T-cell (primary cell): Measurements from ENCODE around the gene SNRNP40. TPM values are rescaled to one million over a fixed set of nuclear protein-coding genes. Genes with fewer than 3 reads are reported as not detected.

Experiments used
- ATAC-seq, 4 experiments: fragments of 200-7000 bp in 3 of 4; fragments of 150-1000 bp in 1 of 4; cut with Tn5 transposase; replicated peaks in 1 of 4; 1 replicate in 3 of 4; 2 replicates in 1 of 4; pipeline ENCODE4 v1.10.0; 2021; ENCODE audit warnings: moderate library complexity in 3 of 4, mild to moderate bottlenecking in 2 of 4, moderate number of reproducible peaks in 1 of 4
- CTCF ChIA-PET, 2 donors: fragments of 300-600 bp; sonication (Branson Sonifier 250); formaldehyde crosslinking; loops; one replicate each; lab custom pipeline; 2022; ENCODE audit warnings: antibody characterized with exemption in 2 of 2; lab: Charles Lee
- POLR2A ChIA-PET, 2 donors: fragments of 300-600 bp; sonication (Branson Sonifier 250); formaldehyde crosslinking; loops; one replicate each; lab custom pipeline; 2022; ENCODE audit warnings: antibody characterized with exemption in 2 of 2; lab: Charles Lee
- DNase-seq, 35 experiments: peaks; one replicate each; pipeline versions ENCODE4 v3.0.0 to v3.0.0-alpha.2; 2013 to 2023
- H3K27ac ChIP-seq: one replicate; pipeline ENCODE4 v1.5.1; 2013; ENCODE audit warnings: low read length
- H3K27me3 ChIP-seq, 2 experiments: replicated peaks in 1 of 2; 1 replicate in 1 of 2; 2 replicates in 1 of 2; pipeline versions ENCODE4 v1.6.1 to v1.7.0; 2013; ENCODE audit warnings: low read length in 1 of 2, mixed read lengths in 1 of 2; ENCODE audit not compliant: control insufficient read depth in 2 of 2, insufficient read depth in 2 of 2; ENCODE audit errors: extremely low read depth in 1 of 2
- H3K36me3 ChIP-seq, 2 donors: 1 replicate in 1 of 2; 2 replicates in 1 of 2; pipeline versions ENCODE4 v1.6.1 to v1.7.0; 2013; ENCODE audit warnings: low read length in 1 of 2; ENCODE audit not compliant: control insufficient read depth in 2 of 2, insufficient read depth in 1 of 2; ENCODE audit errors: extremely low read depth in 1 of 2
- H3K4me1 ChIP-seq, 2 experiments: 1 replicate in 1 of 2; 2 replicates in 1 of 2; pipeline versions ENCODE4 v1.6.1 to v1.7.0; 2013; ENCODE audit warnings: low read length in 2 of 2, mixed read lengths in 1 of 2; ENCODE audit not compliant: insufficient read depth in 2 of 2, control insufficient read depth in 1 of 2; ENCODE audit errors: extremely low read depth in 1 of 2
- H3K4me3 ChIP-seq, 2 donors: 1 replicate in 1 of 2; 2 replicates in 1 of 2; pipeline versions ENCODE4 v1.5.1 to v1.7.0; 2013; ENCODE audit warnings: mild to moderate bottlenecking in 2 of 2, low read length in 1 of 2, moderate library complexity in 1 of 2; ENCODE audit not compliant: control insufficient read depth in 1 of 2; ENCODE audit errors: extremely low read depth in 1 of 2
- H3K9me3 ChIP-seq: 2 replicates; pipeline ENCODE4 v1.7.0; 2013
- H3K27ac Mint-ChIP-seq, 2 donors: one replicate each; pipeline ENCODE4 v1.8.0; 2020 to 2021; ENCODE audit warnings: mild to moderate bottlenecking in 2 of 2, mixed read lengths in 2 of 2
- H3K27me3 Mint-ChIP-seq, 2 donors: one replicate each; pipeline ENCODE4 v1.8.0; 2021 to 2022; ENCODE audit warnings: mixed read lengths in 2 of 2
- H3K36me3 Mint-ChIP-seq: one replicate; pipeline ENCODE4 v1.8.0; 2021; ENCODE audit warnings: mixed read lengths
- H3K4me1 Mint-ChIP-seq, 3 donors: one replicate each; pipeline ENCODE4 v1.8.0; 2020 to 2022; ENCODE audit warnings: mixed read lengths in 3 of 3, mild to moderate bottlenecking in 1 of 3
- H3K4me3 Mint-ChIP-seq, 3 donors: one replicate each; pipeline ENCODE4 v1.8.0; 2020 to 2022; ENCODE audit warnings: mild to moderate bottlenecking in 3 of 3, mixed read lengths in 3 of 3, moderate library complexity in 3 of 3
- H3K9me3 Mint-ChIP-seq, 3 donors: one replicate each; pipeline ENCODE4 v1.8.0; 2020 to 2022; ENCODE audit warnings: mixed read lengths in 3 of 3
- WGBS: methylation state at CpG from one replicate; pipeline ENCODE4 v1.1.5; 2013; ENCODE audit warnings: missing lambda C conversion rate; ENCODE audit not compliant: insufficient coverage; 5-methylcytosine and 5-hydroxymethylcytosine counted together
- total RNA-seq, 35 experiments: library from RNA in 6 of 35; stranded (reverse) in 6 of 35; fragments of 120-200 nt in 1 of 35; gene quantifications; one replicate each; pipeline versions ENCODE4 v1.2.1 to v1.2.4 and lab custom pipeline; 2013 to 2026

Gene SNRNP40
- total RNA-seq, 5 donors from 2014 or later (not counting 1 experiment from before 2014, with no cell fraction given): 50.9 to 62.8 (median 53.9) TPM

- ChIA-PET CTCF (no interaction called here), POLR2A (interaction anchor here (0.5 to 1.2 kb wide), 2 partner anchors 11 to 753 kb away, joined by 6 read pairs; partner anchors contain the start of genes SNRNP40 (in 1 of the 2) and ZCCHC17 (in 1 of the 2))
- no peaks in the 10 kb centered on the region for H3K9me3 ChIP-seq
- Mint-ChIP-seq H3K27ac (no peak overlapping the region), H3K36me3 (peaks cover 36% of the 10 kb centered on the region), H3K27me3 (no peaks in the 10 kb centered on the region), H3K4me3 (no peak overlapping the region), H3K4me1 (peaks cover 13 to 18% (median 13%) of the 10 kb centered on the region in 3 donors), H3K9me3 (no peaks in the 10 kb centered on the region)
- no peaks in the 10 kb centered on the region for H3K27me3 ChIP-seq
- ATAC-seq (no peak), DNase-seq (no peak)
- no peak overlapping the region for H3K4me3 ChIP-seq
- no CpG with 5 or more reads among the region's 1 CpG for WGBS
- H3K36me3 ChIP-seq: peaks cover 0 to 31% of the 10 kb centered on the region in 2 donors
- no peak overlapping the region for H3K27ac ChIP-seq
- H3K4me1 ChIP-seq: no peaks in the 10 kb centered on the region
These were observed 11.4 kb upstream of the SNRNP40 start for GRCh38 chr1:31308036-31308435.

GRCh38 chr1:31306278-31306677, 9.7 kb upstream of the SNRNP40 start:
- H3K27me3 Mint-ChIP-seq: no peaks in the 10 kb centered on the region
- no peaks in the 10 kb centered on the region for H3K27me3 ChIP-seq
- peaks cover 28% of the 10 kb centered on the region for H3K36me3 Mint-ChIP-seq
- peaks cover 4 to 22% of the 10 kb centered on the region in 2 donors for H3K36me3 ChIP-seq
- H3K4me1 ChIP-seq: no peaks in the 10 kb centered on the region
- DNase-seq (no peak), ATAC-seq (no peak)
- no peak overlapping the region for H3K4me3 Mint-ChIP-seq
- no CpG with 5 or more reads among the region's 3 CpGs for WGBS
- no peaks in the 10 kb centered on the region for H3K9me3 Mint-ChIP-seq
- ChIA-PET CTCF (no interaction called here), POLR2A (interaction anchor here in 1 of 2 donors (0.6 kb wide), 1 partner anchor 11 kb away, joined by 4 read pairs; no protein-coding TSS in a partner anchor)
- no peaks in the 10 kb centered on the region for H3K9me3 ChIP-seq
- H3K27ac Mint-ChIP-seq: no peak overlapping the region
- H3K4me3 ChIP-seq: no peak overlapping the region
- H3K4me1 Mint-ChIP-seq: peaks cover 15 to 24% (median 19%) of the 10 kb centered on the region in 3 donors
- H3K27ac ChIP-seq: no peak overlapping the region

- Histone ChIP-seq H3K27me3 (no peaks in the 10 kb centered on the region), H3K9me3 (no peaks in the 10 kb centered on the region), H3K4me1 (peaks cover 2 to 14% of the 10 kb centered on the region in 2 experiments), H3K4me3 (no peak overlapping the region), H3K36me3 (peaks cover 4 to 8% of the 10 kb centered on the region in 2 donors), H3K27ac (no peak overlapping the region)
- POLR2A ChIA-PET: interaction anchor here (0.6 kb wide), 2 partner anchors 369 to 960 kb away, joined by 3 read pairs; no protein-coding TSS in a partner anchor
- CTCF ChIA-PET: no interaction called here
- no peak for DNase-seq
- no peak for ATAC-seq
- H3K9me3 Mint-ChIP-seq: no peaks in the 10 kb centered on the region
- WGBS: 93% methylated on average over 2 of the region's 7 CpGs
- no peaks in the 10 kb centered on the region for H3K27me3 Mint-ChIP-seq
- H3K4me1 Mint-ChIP-seq: peaks cover 14 to 43% (median 33%) of the 10 kb centered on the region in 3 donors
- H3K4me3 Mint-ChIP-seq: no peak overlapping the region
- H3K27ac Mint-ChIP-seq: no peak overlapping the region
- H3K36me3 Mint-ChIP-seq: peaks cover 20% of the 10 kb centered on the region
These were observed 6.3 kb upstream of the SNRNP40 start for GRCh38 chr1:31302709-31303441.

GRCh38 chr1:31300193-31300592, 3.6 kb upstream of the SNRNP40 start:
- no peak overlapping the region for H3K4me3 ChIP-seq
- peaks cover 4 to 8% of the 10 kb centered on the region in 2 donors for H3K36me3 ChIP-seq
- H3K9me3 ChIP-seq: no peaks in the 10 kb centered on the region
- DNase-seq (peak in 9 of 35 experiments; percentile 3 to 33 (median 16)), ATAC-seq (no peak)
- Mint-ChIP-seq H3K9me3 (no peaks in the 10 kb centered on the region), H3K36me3 (peaks cover 11% of the 10 kb centered on the region), H3K4me1 (peaks cover 14 to 44% (median 35%) of the 10 kb centered on the region in 3 donors), H3K27ac (no peak overlapping the region), H3K27me3 (no peaks in the 10 kb centered on the region), H3K4me3 (no peak overlapping the region)
- H3K27ac ChIP-seq: no peak overlapping the region
- H3K27me3 ChIP-seq: no peaks in the 10 kb centered on the region
- ChIA-PET CTCF (no interaction called here), POLR2A (interaction anchor here in 1 of 2 donors (0.5 kb wide), 1 partner anchor 806 kb away, joined by 10 read pairs; no protein-coding TSS in a partner anchor)
- WGBS: 100% methylated on average over 1 of the region's 3 CpGs
- peaks cover 15 to 29% of the 10 kb centered on the region in 2 experiments for H3K4me1 ChIP-seq

GRCh38 chr1:31299365-31299764, 2.8 kb upstream of the SNRNP40 start:
- H3K4me3 ChIP-seq: no peak overlapping the region
- no peak overlapping the region for H3K27ac Mint-ChIP-seq
- no peaks in the 10 kb centered on the region for H3K27me3 Mint-ChIP-seq
- DNase-seq: no peak
- H3K27ac ChIP-seq: no peak overlapping the region
- no peaks in the 10 kb centered on the region for H3K9me3 ChIP-seq
- H3K4me3 Mint-ChIP-seq: peak overlapping the region in 1 of 3 donors; percentile 29
- no peaks in the 10 kb centered on the region for H3K27me3 ChIP-seq
- peaks cover 16% of the 10 kb centered on the region for H3K36me3 Mint-ChIP-seq
- peaks cover 15 to 35% of the 10 kb centered on the region in 2 experiments for H3K4me1 ChIP-seq
- WGBS: no CpG with 5 or more reads among the region's 1 CpG
- H3K36me3 ChIP-seq: peaks cover 4 to 5% of the 10 kb centered on the region in 2 donors
- no peak for ATAC-seq
- ChIA-PET POLR2A (no interaction called here), CTCF (no interaction called here)
- H3K9me3 Mint-ChIP-seq: no peaks in the 10 kb centered on the region
- H3K4me1 Mint-ChIP-seq: peaks cover 14 to 49% (median 40%) of the 10 kb centered on the region in 3 donors
